HFF-Myc (cell line): Measurements from ENCODE around the gene ZNF497.

Experiments
- DNase-seq: peaks from one replicate; pipeline ENCODE4 v3.0.0-alpha.2; 2011; ENCODE audit warnings: low read depth; ENCODE audit errors: extremely low read depth
- H3K4me3 ChIP-seq: replicated peaks from 2 replicates; pipeline ENCODE4 v1.5.1; 2011; ENCODE audit warnings: low read depth, mild to moderate bottlenecking, control low read depth, low read length
- CTCF ChIP-seq: IDR thresholded peaks from 2 replicates; pipeline ENCODE4 v1.5.1; 2012; ENCODE audit warnings: mild to moderate bottlenecking, low read depth, low read length, control low read depth; ENCODE audit errors: missing control alignments

ZNF497 gene

GRCh38 chr19:58392945-58393724 lies 30.6 kb upstream of the ZNF497 start:
- no peak overlapping the region for H3K4me3 ChIP-seq
- DNase-seq: no peak
- no peak for TF ChIP-seq CTCF

- DNase-seq: no peak
- TF ChIP-seq CTCF: no peak
- H3K4me3 ChIP-seq: peak overlapping the region; percentile 92
Observed at GRCh38 chr19:58388175-58388526, 25.6 kb upstream of the ZNF497 start.

- no peak for DNase-seq
Observed at GRCh38 chr19:58387338-58388174, 25.0 kb upstream of the ZNF497 start.

GRCh38 chr19:58386576-58387337 lies 24.2 kb upstream of the ZNF497 start, which contains the start of gene RPS5:
Gene RPS5 (plus strand): TSS chr19:58387269. CDS start chr19:58388138, 869 bp downstream.
- DNase-seq: peak; percentile 98
- TF ChIP-seq CTCF: no peak
- H3K4me3 ChIP-seq: peak within 1 kb of the TSS; percentile 92

More at GRCh38 chr19:58387338-58388174, 25.0 kb upstream of the ZNF497 start:
- no peak for TF ChIP-seq CTCF
- peak overlapping the region; percentile 92 for H3K4me3 ChIP-seq

- TF ChIP-seq CTCF: no peak
- peak overlapping the region; percentile 92 for H3K4me3 ChIP-seq
- DNase-seq: no peak
Observed at GRCh38 chr19:58385891-58386575, 23.5 kb upstream of the ZNF497 start.

- TF ChIP-seq CTCF: no peak
- no peak for DNase-seq
- H3K4me3 ChIP-seq: peak overlapping the region; percentile 92
Observed at GRCh38 chr19:58385313-58385890, 22.9 kb upstream of the ZNF497 start.
